Keratinocyte (primary cell): ENCODE results near the gene MSRB2.
"Not testable (repeated sequence)": the region's sequence is repeated elsewhere in the genome, so short reads cannot be mapped to it uniquely, and the experiment has no call there.

ENCODE experiments used
- EZH2 ChIP-seq: IDR thresholded peaks from one replicate; pipeline ENCODE4 v1.6.1; 2012; ENCODE audit warnings: inconsistent platforms, mild to moderate bottlenecking, low read length, moderate library complexity
- TF ChIP-seq, protein P1 (sequence below), 3 experiments: IDR thresholded peaks in 1 of 3; conservative IDR thresholded peaks in 1 of 3; optimal IDR thresholded peaks in 1 of 3; 2 replicates in 2 of 3; 3 replicates in 1 of 3; pipeline versions ENCODE3 to v1.5.1; 2011; ENCODE audit warnings: low read length in 3 of 3, mild to moderate bottlenecking in 3 of 3, moderate library complexity in 2 of 3, control low read depth in 1 of 3, inconsistent platforms in 1 of 3; ENCODE audit not compliant: insufficient read depth in 2 of 3; ENCODE audit errors: extremely low read depth in 1 of 3

DNA sequence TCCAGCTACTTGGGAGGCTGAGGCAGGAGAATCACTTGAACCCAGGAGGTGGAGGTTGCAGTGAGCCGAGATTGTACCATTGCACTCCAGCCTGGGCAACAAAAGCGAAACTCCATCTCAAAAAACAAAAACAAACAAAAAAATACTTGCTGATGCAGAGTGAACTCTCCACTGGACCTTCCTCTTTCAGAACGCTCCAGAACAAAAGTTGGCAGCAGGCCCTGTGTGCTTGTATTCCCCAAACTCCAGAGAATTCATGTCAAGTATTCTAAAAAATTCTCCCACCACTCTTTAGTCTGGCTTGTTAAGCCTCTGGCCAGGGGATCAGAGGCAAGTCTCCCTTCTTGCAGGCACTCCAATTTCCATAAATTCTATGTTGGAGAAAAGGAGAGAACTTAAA lies 22.8 kb upstream of the MSRB2 start:
- TF ChIP-seq, protein P1, sequence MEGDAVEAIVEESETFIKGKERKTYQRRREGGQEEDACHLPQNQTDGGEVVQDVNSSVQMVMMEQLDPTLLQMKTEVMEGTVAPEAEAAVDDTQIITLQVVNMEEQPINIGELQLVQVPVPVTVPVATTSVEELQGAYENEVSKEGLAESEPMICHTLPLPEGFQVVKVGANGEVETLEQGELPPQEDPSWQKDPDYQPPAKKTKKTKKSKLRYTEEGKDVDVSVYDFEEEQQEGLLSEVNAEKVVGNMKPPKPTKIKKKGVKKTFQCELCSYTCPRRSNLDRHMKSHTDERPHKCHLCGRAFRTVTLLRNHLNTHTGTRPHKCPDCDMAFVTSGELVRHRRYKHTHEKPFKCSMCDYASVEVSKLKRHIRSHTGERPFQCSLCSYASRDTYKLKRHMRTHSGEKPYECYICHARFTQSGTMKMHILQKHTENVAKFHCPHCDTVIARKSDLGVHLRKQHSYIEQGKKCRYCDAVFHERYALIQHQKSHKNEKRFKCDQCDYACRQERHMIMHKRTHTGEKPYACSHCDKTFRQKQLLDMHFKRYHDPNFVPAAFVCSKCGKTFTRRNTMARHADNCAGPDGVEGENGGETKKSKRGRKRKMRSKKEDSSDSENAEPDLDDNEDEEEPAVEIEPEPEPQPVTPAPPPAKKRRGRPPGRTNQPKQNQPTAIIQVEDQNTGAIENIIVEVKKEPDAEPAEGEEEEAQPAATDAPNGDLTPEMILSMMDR (optimal IDR thresholded peaks at IDR 0.05 in 1 of 3, IDR thresholded peaks at IDR 0.05 in 1 of 3, conservative IDR thresholded peaks at IDR 0.05 in 1 of 3; ENCODE audit: extremely low read depth in 1 of 3, insufficient read depth in 2 of 3, low read length in 3 of 3) = not testable (repeated sequence)
- TF ChIP-seq EZH2 = not testable (repeated sequence)
